ENCODE data around the gene RHEB.
A peak's percentile ranks its signal among the peaks of the same experiment; 100 is the strongest.

RHEB gene

DNA sequence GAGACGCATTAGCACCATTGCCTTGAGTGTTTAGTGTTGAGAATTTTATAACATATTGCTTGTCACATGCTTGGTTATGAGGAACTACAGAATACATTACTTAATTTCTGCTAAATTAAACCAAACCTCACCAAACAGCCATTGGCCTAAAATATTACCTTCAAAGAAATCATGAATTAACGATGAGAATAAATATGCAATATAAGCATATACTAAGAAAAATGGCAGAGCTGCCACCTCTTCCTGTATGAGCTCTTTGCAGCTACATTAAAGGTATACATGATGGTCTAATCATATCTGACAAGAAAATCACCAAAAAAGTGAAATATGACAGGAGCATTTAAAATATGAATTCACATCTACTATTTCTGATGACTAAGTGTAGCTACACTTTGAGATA lies 5.2 kb upstream of the RHEB start:
- DNase-seq, result no peak

GRCh38 chr7:151524331-151524730 lies 4.6 kb upstream of the RHEB start:
- no peak for DNase-seq

GRCh38 chr7:151520419-151521261 lies 945 bp upstream of the RHEB start:
- DNase-seq, result no peak

DNA sequence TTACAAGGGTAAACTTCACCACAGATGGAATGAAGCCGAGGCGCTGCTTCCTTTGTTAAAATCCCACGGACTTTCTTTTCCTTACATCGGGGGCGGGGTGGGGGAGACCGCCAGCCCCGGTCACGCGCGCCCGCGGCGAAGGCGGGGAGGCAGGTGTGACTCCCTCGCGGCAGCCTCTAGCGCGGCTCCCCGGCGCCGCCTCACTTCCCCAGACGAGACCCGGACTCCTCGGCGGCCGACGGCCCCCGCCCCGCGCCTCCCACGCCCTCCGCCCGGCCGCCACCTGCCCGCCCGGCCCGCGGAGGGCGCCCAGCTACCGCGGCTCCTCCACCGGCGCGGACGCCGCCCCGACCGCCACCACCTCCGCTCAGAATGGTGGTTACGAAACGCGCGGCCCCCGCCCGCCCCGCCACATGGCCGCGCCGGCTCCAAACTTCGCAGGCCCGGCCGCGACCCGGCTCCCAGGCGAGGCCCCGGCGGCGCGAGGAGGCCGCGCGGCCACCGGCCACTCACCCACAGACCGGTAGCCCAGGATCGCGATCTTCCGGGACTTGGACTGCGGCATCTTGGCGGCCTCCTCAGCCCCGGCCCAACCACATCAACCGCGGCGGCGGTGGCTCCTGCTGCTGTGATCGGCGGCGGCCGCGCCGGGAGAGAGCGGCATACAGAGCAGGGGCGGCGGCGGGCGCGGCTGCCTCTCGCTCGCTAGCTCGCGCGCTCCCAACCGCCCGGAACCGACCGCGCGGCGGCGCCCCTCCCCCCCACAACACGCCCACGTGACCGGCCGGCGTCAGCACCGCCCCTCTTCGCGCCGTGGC lies 539 bp downstream of the RHEB start:
- DNase-seq, result peak in 1 of 2 donors; percentile 58

DNA sequence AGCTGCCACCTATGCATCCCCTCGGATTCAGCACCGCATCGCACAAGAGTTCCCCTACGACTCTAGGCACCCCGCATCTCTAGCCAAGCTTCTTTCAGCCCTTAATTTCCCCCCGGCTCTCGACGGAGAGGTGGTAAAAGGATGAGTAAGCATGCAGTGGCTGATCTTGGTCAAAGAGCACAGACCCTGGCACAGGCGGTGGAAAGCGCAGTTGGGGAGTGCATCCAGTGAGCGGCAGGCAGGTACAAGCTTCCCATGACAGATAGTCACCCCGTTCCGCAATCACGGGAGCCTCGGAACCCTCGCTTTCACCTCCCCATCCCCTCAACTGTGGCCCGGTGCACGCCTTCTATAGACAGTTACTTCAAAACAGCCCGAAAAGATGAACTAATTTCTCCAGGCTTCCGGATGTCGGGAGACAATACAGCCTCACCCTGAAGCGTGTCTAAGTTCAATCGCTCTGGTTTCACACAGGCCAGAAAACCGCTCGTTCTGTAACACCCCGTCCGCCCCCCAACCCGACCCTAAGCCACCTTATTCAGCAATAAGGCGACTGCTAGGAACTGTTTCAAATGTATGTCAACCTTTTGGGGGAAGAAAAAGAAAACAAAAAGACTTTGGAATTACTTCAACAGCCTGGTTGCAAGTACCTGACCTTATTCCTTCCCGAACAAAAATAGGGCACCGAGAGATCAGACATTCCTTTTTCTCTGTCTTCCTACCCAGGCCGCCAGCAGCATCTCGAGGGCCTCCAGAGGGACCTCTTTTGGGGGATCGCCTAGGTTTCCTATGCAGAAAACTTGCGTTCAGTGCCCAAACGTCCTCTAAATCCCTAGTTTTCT lies 1.4 kb downstream of the RHEB start:
- DNase-seq, result peak in 1 of 2 donors; percentile 13

DNA sequence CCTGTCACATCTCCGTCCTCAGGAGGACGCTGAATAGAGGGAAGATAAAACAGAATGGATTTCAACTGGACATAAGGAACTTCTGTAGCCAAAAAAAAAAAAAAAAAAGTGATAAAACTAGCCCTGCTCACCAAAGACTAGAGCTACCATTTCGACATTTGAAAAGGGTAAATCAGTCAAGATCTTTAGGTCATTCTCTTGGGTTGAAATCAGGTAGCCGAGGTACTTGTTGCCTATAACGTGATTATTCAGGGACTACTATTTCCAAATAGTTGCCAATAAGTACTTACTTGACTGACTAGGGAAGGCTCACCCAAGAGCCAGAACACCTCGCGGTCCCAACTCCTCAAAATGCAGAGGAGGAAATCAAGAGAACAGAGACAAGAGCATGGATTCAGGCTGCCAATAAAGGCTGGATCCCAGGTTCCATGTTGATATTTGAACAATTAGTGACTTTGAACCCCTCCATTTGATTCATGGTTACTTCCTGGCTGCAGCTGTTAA lies 2.0 kb downstream of the RHEB start:
- DNase-seq, result no peak

DNA sequence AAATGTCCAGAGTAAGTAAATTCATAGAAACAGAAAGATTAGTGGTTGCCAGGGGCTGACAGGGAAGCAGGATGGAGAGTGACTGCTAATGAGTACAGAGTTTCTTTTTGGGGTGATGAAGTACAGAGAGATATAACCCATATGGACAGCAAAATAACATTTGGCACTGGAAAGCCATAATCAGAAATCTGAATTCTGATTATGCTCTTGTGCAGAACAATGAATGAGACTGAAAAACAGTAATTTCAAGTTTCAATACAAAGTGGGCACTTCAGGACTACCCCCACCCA lies 4.5 kb downstream of the RHEB start:
- no peak for DNase-seq

DNA sequence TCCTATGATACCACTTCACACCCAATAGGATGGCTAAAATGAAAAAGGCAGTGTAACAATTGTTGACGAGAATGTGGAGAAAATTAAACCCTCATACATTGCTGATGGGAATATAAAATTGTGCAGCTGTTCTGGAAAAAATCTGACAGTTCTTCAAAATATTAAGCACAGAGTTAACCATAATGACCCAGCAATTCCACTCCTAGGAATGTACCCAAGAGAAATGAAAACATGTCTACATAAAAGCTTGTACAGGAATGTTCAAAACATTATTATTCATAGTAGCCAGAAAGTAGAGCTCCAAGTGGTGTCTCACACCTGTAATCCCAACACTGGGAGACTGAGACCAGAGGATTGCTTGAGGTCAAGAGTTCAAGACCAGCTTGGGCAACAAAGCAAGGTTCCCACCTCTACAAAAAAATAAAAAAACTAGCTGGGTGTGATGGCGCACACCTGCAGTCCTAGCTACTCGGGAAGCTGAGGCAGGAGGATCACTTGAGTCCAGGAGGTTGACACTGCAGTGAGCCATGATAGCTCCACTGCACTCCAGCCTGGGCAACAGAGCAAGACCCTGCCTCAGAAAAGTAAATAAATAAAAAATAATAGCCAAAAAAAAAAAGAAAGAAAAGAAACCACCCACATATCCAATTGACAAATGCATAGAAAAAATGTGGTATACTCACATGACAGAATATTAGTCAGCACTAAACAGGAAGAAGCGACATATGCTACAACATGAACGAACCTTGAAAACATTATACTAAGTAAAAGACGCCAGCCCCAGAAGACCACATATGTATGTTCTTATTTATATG lies 5.0 kb downstream of the RHEB start:
- no peak for DNase-seq

DNA sequence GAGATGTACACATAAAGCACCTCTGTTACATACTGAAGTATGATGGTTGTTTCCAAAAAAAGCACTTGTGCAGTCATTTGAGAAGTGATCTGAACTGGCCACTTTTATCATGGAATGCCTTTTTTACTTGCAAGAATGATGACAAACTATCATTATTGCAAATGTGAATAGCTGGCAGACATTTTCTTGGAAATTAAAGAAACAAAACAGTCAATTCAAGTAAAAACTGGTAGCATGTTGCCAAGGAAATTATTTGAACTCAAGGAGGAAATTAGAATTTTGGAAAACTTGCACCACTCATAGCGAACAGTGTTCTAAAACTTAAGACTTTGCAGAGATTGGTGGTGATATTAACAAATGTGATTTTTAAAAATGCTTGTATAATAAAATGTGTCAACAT lies 6.6 kb downstream of the RHEB start:
- no peak for DNase-seq

DNA sequence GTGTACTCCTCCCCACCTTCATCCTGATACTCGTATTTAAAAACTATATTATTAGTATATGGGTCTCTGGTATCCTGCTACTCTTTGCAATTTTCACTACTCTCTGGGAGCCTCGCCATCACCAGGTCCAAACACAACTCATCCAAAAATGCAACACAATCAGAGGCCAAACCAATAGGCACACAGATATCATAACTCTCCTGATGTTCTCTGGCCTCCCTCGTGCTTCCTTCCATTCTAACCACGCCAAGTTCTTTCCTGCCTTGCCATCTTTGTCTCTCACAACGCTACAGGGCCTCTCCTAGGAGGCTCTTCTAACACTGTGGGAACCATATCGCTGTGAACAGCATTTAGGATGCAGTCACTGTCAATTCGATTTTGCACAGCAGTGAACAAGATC lies 7.3 kb downstream of the RHEB start:
- no peak for DNase-seq

- DNase-seq, result no peak
Measured at GRCh38 chr7:151511946-151512345, 7.7 kb downstream of the RHEB start.

DNA sequence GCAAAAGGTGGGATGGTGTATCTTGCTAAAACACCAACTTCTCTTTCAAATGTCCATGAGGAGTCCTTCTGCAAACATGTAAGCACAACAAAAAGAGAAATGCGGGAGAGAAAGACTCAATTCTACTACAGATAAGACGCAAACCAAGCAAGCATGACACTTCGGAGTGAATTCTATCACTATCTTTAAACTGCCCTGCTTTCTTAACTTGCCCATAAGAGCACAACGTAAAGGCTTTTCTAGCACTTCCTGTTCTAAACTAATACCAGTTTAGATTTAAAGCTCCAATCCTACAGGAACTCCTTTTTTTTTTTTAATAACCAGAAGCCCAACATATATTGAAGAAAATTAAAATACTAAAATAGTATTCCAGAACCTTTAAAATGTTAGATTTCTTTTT lies 8.4 kb downstream of the RHEB start:
- no peak for DNase-seq

GRCh38 chr7:151509670-151510333 lies 9.9 kb downstream of the RHEB start:
- no peak for DNase-seq

DNA sequence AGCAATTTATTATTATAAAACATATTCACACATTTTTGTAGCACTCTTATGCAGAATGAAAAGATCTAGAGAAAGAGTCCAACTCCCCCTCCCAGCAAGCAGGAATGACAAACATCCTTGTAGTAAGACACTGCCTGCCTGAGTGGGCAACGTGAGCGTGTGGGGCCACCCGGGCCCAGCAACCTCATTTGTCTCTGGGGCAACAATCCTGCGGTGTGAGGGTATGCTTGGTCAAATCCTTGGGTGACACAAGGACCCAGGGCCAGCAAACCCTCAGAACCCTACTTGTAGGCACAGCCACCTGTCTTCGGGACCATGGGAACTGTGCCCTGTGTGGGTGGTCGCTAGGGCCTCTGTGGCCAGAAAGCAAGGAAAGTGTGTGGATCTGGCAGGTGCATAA lies 10.7 kb downstream of the RHEB start:
- no peak for DNase-seq

DNA sequence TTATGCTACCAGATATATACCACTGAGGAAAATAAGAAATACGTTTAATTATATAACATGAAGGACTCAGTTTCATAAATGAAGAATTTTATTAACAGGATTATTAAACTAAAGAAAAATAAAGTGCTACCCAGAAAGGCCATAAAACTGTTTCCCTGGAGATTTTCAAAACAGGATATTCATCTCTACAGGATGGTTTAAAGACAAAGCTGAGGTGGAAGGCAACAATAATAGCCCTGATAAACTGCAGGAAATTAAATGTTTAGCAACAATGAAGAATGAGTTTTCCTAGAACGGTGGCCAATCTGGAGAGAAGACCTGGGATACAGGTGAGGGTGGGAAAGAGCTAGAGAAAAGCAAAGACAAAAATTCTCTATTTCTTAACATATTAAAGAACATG lies 11.9 kb downstream of the RHEB start:
- DNase-seq, result no peak

GRCh38 chr7:151506901-151507382 lies 12.8 kb downstream of the RHEB start:
- DNase-seq, result no peak

DNA sequence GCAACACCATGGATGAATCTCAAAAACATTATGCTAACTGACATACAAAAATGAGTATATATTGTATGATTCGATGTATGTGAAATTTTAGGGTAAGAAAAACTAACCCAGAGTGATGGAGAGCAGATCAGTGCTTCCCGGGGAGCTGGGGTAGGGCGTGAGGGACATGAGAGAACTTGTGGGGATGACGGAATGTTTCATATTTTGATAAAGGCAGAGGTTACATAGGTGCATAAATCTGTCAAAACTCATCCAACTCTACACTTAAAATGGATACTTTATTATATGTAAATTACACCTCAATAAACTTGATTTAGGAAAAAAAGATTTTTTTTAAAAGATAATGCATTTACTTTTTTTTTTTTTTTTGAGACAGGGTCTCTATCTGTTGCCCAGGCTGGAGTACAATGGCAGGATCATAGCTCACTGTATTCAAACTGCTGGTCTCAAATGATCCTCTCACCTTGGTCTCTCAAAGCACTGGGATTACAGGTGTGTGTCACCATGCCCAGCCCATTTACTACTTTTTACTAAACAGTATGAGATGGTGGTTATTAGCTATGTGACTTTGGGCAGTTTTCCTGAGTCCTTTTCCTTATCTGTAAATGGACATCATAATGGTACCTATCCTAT lies 13.7 kb downstream of the RHEB start:
- no peak for DNase-seq

- no peak for DNase-seq
Measured at GRCh38 chr7:151505433-151505832, 14.3 kb downstream of the RHEB start.

DNA sequence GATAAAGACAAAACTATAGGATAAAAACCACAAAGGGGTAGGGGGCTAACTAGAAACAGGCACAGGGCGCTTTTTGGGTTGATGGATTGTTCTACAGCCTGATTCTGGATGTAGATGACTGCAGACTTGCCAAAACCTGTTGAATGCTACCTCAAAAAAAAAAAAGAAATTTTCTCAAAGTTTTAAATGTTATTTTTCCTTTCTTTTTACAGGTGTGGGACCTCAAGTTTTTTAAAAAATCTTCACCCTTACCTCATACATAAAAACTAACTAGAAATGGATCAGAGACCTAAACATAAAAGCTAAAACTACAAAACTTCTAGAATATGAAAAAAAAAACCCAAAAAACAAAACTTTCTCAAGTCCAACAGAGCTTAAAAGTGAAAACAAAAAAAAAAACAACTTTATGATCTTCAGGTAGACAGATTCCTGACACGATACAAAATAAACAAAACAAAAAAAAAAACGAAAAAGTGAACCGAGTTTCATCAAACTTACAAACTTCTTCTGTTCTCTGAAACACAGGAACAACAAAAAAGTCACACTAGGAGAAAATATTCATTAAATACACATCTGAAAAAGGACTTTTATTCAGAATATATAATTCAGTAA lies 14.9 kb downstream of the RHEB start:
- DNase-seq, result no peak

- no peak for DNase-seq
Measured at GRCh38 chr7:151503902-151504714, 15.6 kb downstream of the RHEB start.

Measured in bone marrow (tissue), 2 donors.